ENCODE measurements around the gene MDC1.
A peak's percentile ranks its signal among the peaks of the same experiment; 100 is the strongest.

Gene MDC1

DNA sequence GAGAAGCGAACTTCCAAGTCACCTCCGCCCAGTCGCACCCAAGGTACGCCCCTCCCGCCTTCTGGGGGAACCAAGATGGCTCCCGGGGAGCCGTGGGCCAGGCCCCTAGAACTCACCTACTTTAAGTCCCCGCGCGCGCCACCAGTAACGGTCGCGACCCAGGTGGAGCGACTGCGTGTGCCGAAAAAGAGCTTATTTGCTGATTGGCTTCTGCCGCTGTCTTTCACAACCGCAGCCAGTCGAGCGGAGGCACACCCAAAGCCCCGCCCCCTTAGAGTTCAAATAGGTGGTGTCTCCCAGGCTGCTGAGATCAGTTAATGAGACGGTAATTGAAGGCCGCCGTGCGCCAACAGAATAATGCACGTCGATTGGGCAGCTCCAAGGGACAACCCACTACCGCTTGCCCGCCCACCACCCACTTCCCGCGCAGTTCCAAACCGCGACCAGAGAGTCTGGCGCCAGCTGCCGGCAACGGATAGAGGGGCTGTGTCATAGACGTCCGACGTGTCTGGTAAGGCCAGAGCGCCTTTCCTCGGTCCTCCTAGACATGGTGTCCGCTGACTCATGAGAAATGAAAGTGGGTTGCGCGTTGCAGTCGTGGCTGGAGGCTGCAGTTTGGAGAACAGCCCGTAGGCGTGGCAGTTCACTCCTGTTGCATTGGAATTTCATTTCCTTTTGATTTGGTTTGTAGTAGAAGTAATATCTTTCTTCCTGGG is at the start of gene MDC1 (continued):
- TF ChIP-seq KLF16 (tag by site-specific recombination; IDR thresholded peaks at IDR 0.05), result 0 out of 2 replicates have a peak, but pooled peaks have one; percentile 61
- TF ChIP-seq ZNF335 (tag by site-specific recombination; conservative IDR thresholded peaks at IDR 0.05), result peak; percentile 68
- TF ChIP-seq ZFP41 (tag by site-specific recombination; IDR thresholded peaks at IDR 0.05; ENCODE audit: borderline replicate concordance), result no peak
- TF ChIP-seq FEZF1 (tag by site-specific recombination; IDR thresholded peaks at IDR 0.05), result peak; percentile 31; the same call in 1 of the 2 replicates
- peak; percentile 85 for TF ChIP-seq GLIS1 (tag by site-specific recombination; IDR thresholded peaks at IDR 0.05)
- TF ChIP-seq ZNF610 (tag by site-specific recombination; IDR thresholded peaks at IDR 0.05; ENCODE audit: borderline replicate concordance), result peak; percentile 57
- no peak for TF ChIP-seq MEIS1 (CRISPR knock-in tag; IDR thresholded peaks at IDR 0.05; ENCODE audit: borderline replicate concordance)
- no peak for TF ChIP-seq ZNF596 (tag by site-specific recombination; IDR thresholded peaks at IDR 0.05)
- TF ChIP-seq, protein P1, sequence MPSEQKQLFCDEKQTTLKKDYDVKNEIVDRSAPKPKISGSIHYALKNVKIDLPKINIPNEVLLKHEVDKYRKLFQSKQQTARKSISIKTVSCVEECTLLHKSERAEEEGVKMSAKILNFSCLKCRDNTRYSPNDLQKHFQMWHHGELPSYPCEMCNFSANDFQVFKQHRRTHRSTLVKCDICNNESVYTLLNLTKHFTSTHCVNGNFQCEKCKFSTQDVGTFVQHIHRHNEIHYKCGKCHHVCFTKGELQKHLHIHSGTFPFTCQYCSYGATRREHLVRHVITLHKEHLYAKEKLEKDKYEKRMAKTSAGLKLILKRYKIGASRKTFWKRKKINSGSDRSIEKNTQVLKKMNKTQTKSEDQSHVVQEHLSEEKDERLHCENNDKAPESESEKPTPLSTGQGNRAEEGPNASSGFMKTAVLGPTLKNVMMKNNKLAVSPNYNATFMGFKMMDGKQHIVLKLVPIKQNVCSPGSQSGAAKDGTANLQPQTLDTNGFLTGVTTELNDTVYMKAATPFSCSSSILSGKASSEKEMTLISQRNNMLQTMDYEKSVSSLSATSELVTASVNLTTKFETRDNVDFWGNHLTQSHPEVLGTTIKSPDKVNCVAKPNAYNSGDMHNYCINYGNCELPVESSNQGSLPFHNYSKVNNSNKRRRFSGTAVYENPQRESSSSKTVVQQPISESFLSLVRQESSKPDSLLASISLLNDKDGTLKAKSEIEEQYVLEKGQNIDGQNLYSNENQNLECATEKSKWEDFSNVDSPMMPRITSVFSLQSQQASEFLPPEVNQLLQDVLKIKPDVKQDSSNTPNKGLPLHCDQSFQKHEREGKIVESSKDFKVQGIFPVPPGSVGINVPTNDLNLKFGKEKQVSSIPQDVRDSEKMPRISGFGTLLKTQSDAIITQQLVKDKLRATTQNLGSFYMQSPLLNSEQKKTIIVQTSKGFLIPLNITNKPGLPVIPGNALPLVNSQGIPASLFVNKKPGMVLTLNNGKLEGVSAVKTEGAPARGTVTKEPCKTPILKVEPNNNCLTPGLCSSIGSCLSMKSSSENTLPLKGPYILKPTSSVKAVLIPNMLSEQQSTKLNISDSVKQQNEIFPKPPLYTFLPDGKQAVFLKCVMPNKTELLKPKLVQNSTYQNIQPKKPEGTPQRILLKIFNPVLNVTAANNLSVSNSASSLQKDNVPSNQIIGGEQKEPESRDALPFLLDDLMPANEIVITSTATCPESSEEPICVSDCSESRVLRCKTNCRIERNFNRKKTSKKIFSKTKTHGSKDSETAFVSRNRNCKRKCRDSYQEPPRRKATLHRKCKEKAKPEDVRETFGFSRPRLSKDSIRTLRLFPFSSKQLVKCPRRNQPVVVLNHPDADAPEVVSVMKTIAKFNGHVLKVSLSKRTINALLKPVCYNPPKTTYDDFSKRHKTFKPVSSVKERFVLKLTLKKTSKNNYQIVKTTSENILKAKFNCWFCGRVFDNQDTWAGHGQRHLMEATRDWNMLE (tag by site-specific recombination; conservative IDR thresholded peaks at IDR 0.05; ENCODE audit: low read depth), result peak; percentile 35; the same call in 1 of the 2 replicates
- TF ChIP-seq ZSCAN23 (tag by site-specific recombination; IDR thresholded peaks at IDR 0.05), result peak; percentile 43; the same call in 1 of the 2 replicates
- TF ChIP-seq SP7 (tag by site-specific recombination; IDR thresholded peaks at IDR 0.05), result peak; percentile 91
- peak; percentile 93 for TF ChIP-seq ZBTB17 (tag by site-specific recombination; IDR thresholded peaks at IDR 0.05)
- TF ChIP-seq, protein P2, sequence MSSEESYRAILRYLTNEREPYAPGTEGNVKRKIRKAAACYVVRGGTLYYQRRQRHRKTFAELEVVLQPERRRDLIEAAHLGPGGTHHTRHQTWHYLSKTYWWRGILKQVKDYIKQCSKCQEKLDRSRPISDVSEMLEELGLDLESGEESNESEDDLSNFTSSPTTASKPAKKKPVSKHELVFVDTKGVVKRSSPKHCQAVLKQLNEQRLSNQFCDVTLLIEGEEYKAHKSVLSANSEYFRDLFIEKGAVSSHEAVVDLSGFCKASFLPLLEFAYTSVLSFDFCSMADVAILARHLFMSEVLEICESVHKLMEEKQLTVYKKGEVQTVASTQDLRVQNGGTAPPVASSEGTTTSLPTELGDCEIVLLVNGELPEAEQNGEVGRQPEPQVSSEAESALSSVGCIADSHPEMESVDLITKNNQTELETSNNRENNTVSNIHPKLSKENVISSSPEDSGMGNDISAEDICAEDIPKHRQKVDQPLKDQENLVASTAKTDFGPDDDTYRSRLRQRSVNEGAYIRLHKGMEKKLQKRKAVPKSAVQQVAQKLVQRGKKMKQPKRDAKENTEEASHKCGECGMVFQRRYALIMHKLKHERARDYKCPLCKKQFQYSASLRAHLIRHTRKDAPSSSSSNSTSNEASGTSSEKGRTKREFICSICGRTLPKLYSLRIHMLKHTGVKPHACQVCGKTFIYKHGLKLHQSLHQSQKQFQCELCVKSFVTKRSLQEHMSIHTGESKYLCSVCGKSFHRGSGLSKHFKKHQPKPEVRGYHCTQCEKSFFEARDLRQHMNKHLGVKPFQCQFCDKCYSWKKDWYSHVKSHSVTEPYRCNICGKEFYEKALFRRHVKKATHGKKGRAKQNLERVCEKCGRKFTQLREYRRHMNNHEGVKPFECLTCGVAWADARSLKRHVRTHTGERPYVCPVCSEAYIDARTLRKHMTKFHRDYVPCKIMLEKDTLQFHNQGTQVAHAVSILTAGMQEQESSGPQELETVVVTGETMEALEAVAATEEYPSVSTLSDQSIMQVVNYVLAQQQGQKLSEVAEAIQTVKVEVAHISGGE (tag by site-specific recombination; conservative IDR thresholded peaks at IDR 0.05; ENCODE audit: low read depth), result peak; percentile 28
- peak; percentile 90 for TF ChIP-seq ZNF324 (tag by site-specific recombination; IDR thresholded peaks at IDR 0.05)
- TF ChIP-seq KLF17 (tag by site-specific recombination; IDR thresholded peaks at IDR 0.05), result peak; percentile 77; the same call in 1 of the 2 replicates
- no peak for TF ChIP-seq ZNF670 (tag by site-specific recombination; IDR thresholded peaks at IDR 0.05; ENCODE audit: low read depth)
- no peak for TF ChIP-seq ZNF530 (tag by site-specific recombination; IDR thresholded peaks at IDR 0.05; ENCODE audit: low read depth)
- peak; percentile 33; the same call in 1 of the 2 replicates for TF ChIP-seq ZNF600 (tag by site-specific recombination; IDR thresholded peaks at IDR 0.05)
- TF ChIP-seq ZNF10 (tag by site-specific recombination; IDR thresholded peaks at IDR 0.05), result no peak; the same call in 1 of the 2 replicates
- TF ChIP-seq ZNF768 (tag by site-specific recombination; IDR thresholded peaks at IDR 0.05), result no peak
- 0 out of 2 replicates have a peak, but pooled peaks have one; percentile 16 for TF ChIP-seq TCF7L2 (IDR thresholded peaks at IDR 0.05; ENCODE audit: borderline replicate concordance, low read depth, low read length)
- TF ChIP-seq ZNF19 (tag by site-specific recombination; IDR thresholded peaks at IDR 0.05; ENCODE audit: low read depth), result no peak
- TF ChIP-seq ZNF664 (tag by site-specific recombination; IDR thresholded peaks at IDR 0.05), result no peak
- TF ChIP-seq ZNF112 (tag by site-specific recombination; IDR thresholded peaks at IDR 0.05), result no peak
- TF ChIP-seq ZNF776 (tag by site-specific recombination; IDR thresholded peaks at IDR 0.05; ENCODE audit: borderline replicate concordance), result no peak
- peak; percentile 58 for TF ChIP-seq ZNF366 (tag by site-specific recombination; conservative IDR thresholded peaks at IDR 0.05)
- peak; percentile 98 for TF ChIP-seq SP2 (tag by site-specific recombination; IDR thresholded peaks at IDR 0.05)
- TF ChIP-seq ZNF426 (tag by site-specific recombination; IDR thresholded peaks at IDR 0.05), result no peak
- TF ChIP-seq ZNF23 (tag by site-specific recombination; IDR thresholded peaks at IDR 0.05; ENCODE audit: borderline replicate concordance), result no peak
- TF ChIP-seq OSR2 (tag by site-specific recombination; IDR thresholded peaks at IDR 0.05), result peak; percentile 51; the same call in 1 of the 2 replicates
